ENCODE measurements around the gene CDC25B.

The CDC25B gene

GRCh38 chr20:3760655-3761348 lies 35.3 kb upstream of the CDC25B start:
- no peak for TF ChIP-seq PPARA (CRISPR knock-in tag; IDR thresholded peaks at IDR 0.05; ENCODE audit: borderline replicate concordance)
- TF ChIP-seq CSDC2 (CRISPR knock-in tag; IDR thresholded peaks at IDR 0.05), result no peak
- TF ChIP-seq ZC3H10 (CRISPR knock-in tag; IDR thresholded peaks at IDR 0.05), result no peak
- no peak for TF ChIP-seq ARNTL (CRISPR knock-in tag; IDR thresholded peaks at IDR 0.05; ENCODE audit: borderline replicate concordance, low read depth)
- no peak for ATAC-seq

DNA sequence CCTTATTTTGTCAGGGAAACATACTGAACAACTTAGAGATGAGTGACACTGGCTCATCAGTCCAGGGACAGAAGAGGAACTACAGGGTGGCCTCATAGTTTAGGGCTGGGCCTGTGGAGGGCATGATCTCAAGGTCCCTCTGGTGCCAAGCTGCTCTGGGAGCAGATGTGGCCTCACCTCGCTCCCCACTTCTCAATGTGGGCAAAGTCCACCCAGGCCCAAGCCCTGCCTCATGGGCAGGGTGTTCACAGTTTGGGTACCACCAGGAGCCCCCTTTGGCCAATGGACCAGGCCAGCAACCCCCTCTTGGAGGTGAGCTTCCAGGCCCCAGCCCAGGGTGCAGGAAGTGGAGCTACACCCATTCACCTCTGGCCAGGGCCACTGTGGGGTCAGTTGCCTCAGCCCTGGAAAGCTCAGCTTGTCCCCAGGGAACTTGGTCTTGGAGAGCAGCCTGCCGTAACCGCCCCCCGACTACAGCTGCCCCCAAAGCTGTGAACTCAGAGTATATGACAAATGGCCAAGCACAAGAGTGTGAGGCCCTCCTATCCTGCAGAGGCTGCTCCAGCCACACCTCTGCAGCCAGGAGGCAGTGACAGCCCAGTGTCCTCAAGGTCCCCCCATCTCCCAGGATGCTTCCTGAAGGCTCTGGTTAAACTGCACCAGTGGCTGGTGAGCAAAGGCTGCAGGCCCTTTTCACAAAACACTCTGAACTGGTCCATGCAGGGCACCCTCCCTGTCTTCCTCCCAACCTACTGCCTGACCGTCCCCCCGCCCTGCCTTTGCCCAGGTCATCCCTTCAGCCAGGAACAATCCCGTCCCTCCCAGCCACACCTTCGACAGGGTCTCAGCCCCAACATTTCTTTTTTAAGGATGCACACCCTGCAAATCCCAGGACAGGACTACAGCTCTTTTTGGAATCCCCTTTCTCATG lies 32.2 kb upstream of the CDC25B start:
- ATAC-seq, result no peak
- no peak for TF ChIP-seq ESRRG (CRISPR knock-in tag; IDR thresholded peaks at IDR 0.05)

- no peak for TF ChIP-seq CSDC2 (CRISPR knock-in tag; IDR thresholded peaks at IDR 0.05)
- TF ChIP-seq, protein P1, sequence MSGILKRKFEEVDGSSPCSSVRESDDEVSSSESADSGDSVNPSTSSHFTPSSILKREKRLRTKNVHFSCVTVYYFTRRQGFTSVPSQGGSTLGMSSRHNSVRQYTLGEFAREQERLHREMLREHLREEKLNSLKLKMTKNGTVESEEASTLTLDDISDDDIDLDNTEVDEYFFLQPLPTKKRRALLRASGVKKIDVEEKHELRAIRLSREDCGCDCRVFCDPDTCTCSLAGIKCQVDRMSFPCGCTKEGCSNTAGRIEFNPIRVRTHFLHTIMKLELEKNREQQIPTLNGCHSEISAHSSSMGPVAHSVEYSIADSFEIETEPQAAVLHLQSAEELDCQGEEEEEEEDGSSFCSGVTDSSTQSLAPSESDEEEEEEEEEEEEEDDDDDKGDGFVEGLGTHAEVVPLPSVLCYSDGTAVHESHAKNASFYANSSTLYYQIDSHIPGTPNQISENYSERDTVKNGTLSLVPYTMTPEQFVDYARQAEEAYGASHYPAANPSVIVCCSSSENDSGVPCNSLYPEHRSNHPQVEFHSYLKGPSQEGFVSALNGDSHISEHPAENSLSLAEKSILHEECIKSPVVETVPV (CRISPR knock-in tag; IDR thresholded peaks at IDR 0.05), result no peak
- no peak for TF ChIP-seq ZNF8 (CRISPR knock-in tag; IDR thresholded peaks at IDR 0.05)
- TF ChIP-seq GLIS3 (CRISPR knock-in tag; IDR thresholded peaks at IDR 0.05), result no peak
- TF ChIP-seq ARNTL (CRISPR knock-in tag; IDR thresholded peaks at IDR 0.05; ENCODE audit: borderline replicate concordance, low read depth), result no peak
- TF ChIP-seq ZNF565 (CRISPR knock-in tag; conservative IDR thresholded peaks at IDR 0.05; ENCODE audit: low read depth), result no peak
- no peak for TF ChIP-seq ZFP3 (CRISPR knock-in tag; IDR thresholded peaks at IDR 0.05)
- TF ChIP-seq ISL1 (CRISPR knock-in tag; IDR thresholded peaks at IDR 0.05), result no peak
- TF ChIP-seq RARB (CRISPR knock-in tag; IDR thresholded peaks at IDR 0.05), result no peak
- no peak for TF ChIP-seq ZFP30 (CRISPR knock-in tag; IDR thresholded peaks at IDR 0.05)
- TF ChIP-seq ESRRG (CRISPR knock-in tag; IDR thresholded peaks at IDR 0.05), result no peak
- no peak for TF ChIP-seq TCF4 (CRISPR knock-in tag; IDR thresholded peaks at IDR 0.05; ENCODE audit: borderline replicate concordance)
- TF ChIP-seq SNAI2 (CRISPR knock-in tag; IDR thresholded peaks at IDR 0.05), result no peak
- TF ChIP-seq, protein P2, sequence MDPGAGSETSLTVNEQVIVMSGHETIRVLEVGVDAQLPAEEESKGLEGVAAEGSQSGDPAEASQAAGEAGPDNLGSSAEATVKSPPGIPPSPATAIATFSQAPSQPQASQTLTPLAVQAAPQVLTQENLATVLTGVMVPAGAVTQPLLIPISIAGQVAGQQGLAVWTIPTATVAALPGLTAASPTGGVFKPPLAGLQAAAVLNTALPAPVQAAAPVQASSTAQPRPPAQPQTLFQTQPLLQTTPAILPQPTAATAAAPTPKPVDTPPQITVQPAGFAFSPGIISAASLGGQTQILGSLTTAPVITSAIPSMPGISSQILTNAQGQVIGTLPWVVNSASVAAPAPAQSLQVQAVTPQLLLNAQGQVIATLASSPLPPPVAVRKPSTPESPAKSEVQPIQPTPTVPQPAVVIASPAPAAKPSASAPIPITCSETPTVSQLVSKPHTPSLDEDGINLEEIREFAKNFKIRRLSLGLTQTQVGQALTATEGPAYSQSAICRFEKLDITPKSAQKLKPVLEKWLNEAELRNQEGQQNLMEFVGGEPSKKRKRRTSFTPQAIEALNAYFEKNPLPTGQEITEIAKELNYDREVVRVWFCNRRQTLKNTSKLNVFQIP (CRISPR knock-in tag; IDR thresholded peaks at IDR 0.05; ENCODE audit: borderline replicate concordance, low read depth), result no peak
- no peak for ATAC-seq
Observed at GRCh38 chr20:3764659-3765058, 31.5 kb upstream of the CDC25B start.

DNA sequence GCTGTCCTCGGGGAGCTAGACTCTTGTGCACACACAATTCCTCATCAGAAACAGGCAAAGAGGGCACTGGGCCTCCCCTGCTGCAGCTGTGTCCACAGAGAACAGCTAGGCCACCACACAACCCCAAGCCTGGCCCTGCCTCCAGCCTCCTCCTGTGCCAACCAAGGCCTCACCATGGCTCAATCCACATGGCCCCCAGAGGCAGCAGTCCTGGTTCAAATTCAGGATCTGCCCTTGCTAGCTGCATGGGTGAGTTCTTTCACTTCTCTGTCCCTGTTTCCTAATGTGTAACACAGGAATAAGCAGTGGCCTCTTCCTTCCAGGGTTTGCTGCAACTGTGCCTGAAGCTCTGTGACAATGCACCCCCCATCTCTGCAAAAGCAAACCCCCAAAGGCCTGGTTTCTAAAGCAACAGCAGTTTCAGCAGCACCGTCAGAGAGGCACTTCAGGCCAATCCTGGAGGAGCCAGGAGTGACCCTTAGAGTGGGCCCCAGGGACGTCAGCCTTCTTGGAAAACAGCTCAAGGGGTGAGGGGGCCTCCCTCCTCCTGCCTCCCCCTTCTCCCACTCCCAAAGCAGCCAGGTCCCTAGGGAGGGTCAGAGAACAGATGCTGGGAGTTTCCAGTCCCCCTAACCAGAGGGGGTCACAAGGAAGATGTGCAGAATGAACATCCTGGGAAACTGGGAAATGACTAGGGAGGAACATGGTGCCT lies 30.8 kb upstream of the CDC25B start:
- ATAC-seq, result no peak
- no peak for TF ChIP-seq ZFP30 (CRISPR knock-in tag; IDR thresholded peaks at IDR 0.05)
- no peak for TF ChIP-seq ZNF8 (CRISPR knock-in tag; IDR thresholded peaks at IDR 0.05)
- no peak for TF ChIP-seq PATZ1 (CRISPR knock-in tag; IDR thresholded peaks at IDR 0.05; ENCODE audit: borderline replicate concordance)
- no peak for TF ChIP-seq TOX (CRISPR knock-in tag; IDR thresholded peaks at IDR 0.05; ENCODE audit: borderline replicate concordance)
- TF ChIP-seq OSR1 (CRISPR knock-in tag; IDR thresholded peaks at IDR 0.05), result no peak
- TF ChIP-seq ZNF565 (CRISPR knock-in tag; conservative IDR thresholded peaks at IDR 0.05; ENCODE audit: low read depth), result no peak
- TF ChIP-seq ZFP3 (CRISPR knock-in tag; IDR thresholded peaks at IDR 0.05), result no peak
- TF ChIP-seq CREB5 (CRISPR knock-in tag; IDR thresholded peaks at IDR 0.05; ENCODE audit: low read depth), result no peak
- no peak for TF ChIP-seq ISL1 (CRISPR knock-in tag; IDR thresholded peaks at IDR 0.05)
- TF ChIP-seq ESRRG (CRISPR knock-in tag; IDR thresholded peaks at IDR 0.05), result no peak
- TF ChIP-seq ARNTL (CRISPR knock-in tag; IDR thresholded peaks at IDR 0.05; ENCODE audit: borderline replicate concordance, low read depth), result no peak
- no peak for TF ChIP-seq CSDC2 (CRISPR knock-in tag; IDR thresholded peaks at IDR 0.05)
- TF ChIP-seq SNAI2 (CRISPR knock-in tag; IDR thresholded peaks at IDR 0.05), result no peak
- TF ChIP-seq GLIS3 (CRISPR knock-in tag; IDR thresholded peaks at IDR 0.05), result no peak
- TF ChIP-seq, protein P2 (CRISPR knock-in tag; IDR thresholded peaks at IDR 0.05; ENCODE audit: borderline replicate concordance, low read depth), result no peak
- TF ChIP-seq PPARA (CRISPR knock-in tag; IDR thresholded peaks at IDR 0.05; ENCODE audit: borderline replicate concordance), result no peak
- no peak for TF ChIP-seq ZC3H10 (CRISPR knock-in tag; IDR thresholded peaks at IDR 0.05)
- TF ChIP-seq, protein P1 (CRISPR knock-in tag; IDR thresholded peaks at IDR 0.05), result no peak
